A549 (cell line): Measurements from ENCODE around the gene DLGAP5. TPM values are rescaled to one million over a fixed set of nuclear protein-coding genes. Genes with fewer than 3 reads are reported as not detected.

ENCODE experiments used
- ATAC-seq, 2 experiments: fragments of 200-7000 bp in 1 of 2; fragments of >200 bp in 1 of 2; cut with Nextera tagmentation in 1 of 2; cut with Tn5 transposase in 1 of 2; 3 replicates each; pipeline versions ENCODE4 v1.8.0 to v1.9.1; 2018 to 2020; ENCODE audit warnings: mild to moderate bottlenecking in 1 of 2, moderate library complexity in 1 of 2
- CTCF ChIA-PET: fragments of 300-600 bp; sonication (Branson Sonifier 250); formaldehyde crosslinking; extraction: SDS; loops from one replicate; lab custom pipeline; 2021; ENCODE audit warnings: antibody characterized with exemption, inconsistent platforms; lab: Yijun Ruan, JAX
- POLR2A ChIA-PET: fragments of 350-600 bp; formaldehyde crosslinking; extraction: SDS; loops from one replicate; lab custom pipeline; 2021; ENCODE audit warnings: antibody characterized with exemption, inconsistent platforms; lab: Yijun Ruan, JAX
- DNase-seq, 2 experiments: peaks; one replicate each; pipeline versions ENCODE4 v3.0.0 to v3.0.0-alpha.2; 2011 to 2016; ENCODE audit warnings: low read depth in 1 of 2, low spot score in 1 of 2
- FAIRE-seq: peaks from 2 replicates; lab custom pipeline; 2011; peaks lifted over from hg19 to GRCh38; lab: Jason Lieb, UNC
- H3K27ac ChIP-seq, 2 experiments: fragments of >200 bp; sonication (Bioruptor Twin); formaldehyde crosslinking; 3 replicates each; pipeline ENCODE4 v1.5.1; 2016 to 2017
- H3K4me1 ChIP-seq: fragments of >200 bp; sonication (Bioruptor Twin); formaldehyde crosslinking; 3 replicates; pipeline ENCODE4 v1.6.1; 2016
- H3K4me2 ChIP-seq: fragments of >200 bp; sonication (Bioruptor Twin); formaldehyde crosslinking; 3 replicates; pipeline ENCODE4 v1.6.1; 2016
- H3K4me3 ChIP-seq: fragments of >200 bp; sonication (Bioruptor Twin); formaldehyde crosslinking; 3 replicates; pipeline ENCODE4 v1.5.1; 2016
- H3K9me3 ChIP-seq: fragments of >200 bp; sonication (Bioruptor Twin); formaldehyde crosslinking; 3 replicates; pipeline ENCODE4 v1.6.1; 2016
- BHLHE40 ChIP-seq: IDR thresholded peaks from 2 replicates; pipeline ENCODE4 v1.6.1; 2012; ENCODE audit warnings: low read depth, low read length, inconsistent platforms
- CHD2 ChIP-seq: fragments of 150-350 bp; IDR thresholded peaks from 2 replicates; pipeline ENCODE4 v1.6.1; 2014; ENCODE audit warnings: low read length; ENCODE audit not compliant: partially characterized antibody
- CHD4 ChIP-seq: fragments of 200-600 bp; sonication (generic); IDR thresholded peaks from 2 replicates; pipeline ENCODE4 v1.6.1; 2016; ENCODE audit warnings: antibody characterized with exemption, mild to moderate bottlenecking, borderline replicate concordance
- E2F6 ChIP-seq: IDR thresholded peaks from 2 replicates; pipeline ENCODE4 v1.6.1; 2012; ENCODE audit warnings: low read depth, borderline replicate concordance
- HMGXB4 ChIP-seq: fragments of 250-450 bp; sonication (Bioruptor Pico); IDR thresholded peaks from 2 replicates; pipeline ENCODE4 v1.5.0; 2021; ENCODE audit warnings: mild to moderate bottlenecking, moderate library complexity, borderline replicate concordance
- HOXB5 ChIP-seq: fragments of 250-450 bp; sonication (Bioruptor Pico); IDR thresholded peaks from 2 replicates; pipeline ENCODE4 v1.5.0; 2020; ENCODE audit warnings: mild to moderate bottlenecking, moderate library complexity
- MYC ChIP-seq: IDR thresholded peaks from 2 replicates; pipeline ENCODE4 v1.6.1; 2012; ENCODE audit warnings: mild to moderate bottlenecking, inconsistent platforms, low read length, improper control_type of control experiment, borderline replicate concordance
- PHF8 ChIP-seq: fragments of 200-600 bp; sonication (generic); IDR thresholded peaks from 2 replicates; pipeline ENCODE4 v1.6.1; 2016; ENCODE audit warnings: low read depth, mild to moderate bottlenecking, antibody characterized with exemption, moderate library complexity, borderline replicate concordance
- WGBS: methylation state at CpG from one replicate; pipeline ENCODE4 v1.1.6; 2017; ENCODE audit errors: missing lambda C conversion rate; 5-methylcytosine and 5-hydroxymethylcytosine counted together
- polyA plus RNA-seq, 4 experiments: library from polyadenylated mRNA; depleted of rRNA in 3 of 4; stranded (reverse); fragments of >200 nt; fragmentation: RNase III in 1 of 4; extraction: RNeasy Plus Mini Kit Qiagen cat#74134 plus additional on column Dnase treatment in 1 of 4; gene quantifications; 2 replicates in 3 of 4; 3 replicates in 1 of 4; pipeline ENCODE4 v1.2.3, GENCODE V29; 2011 to 2017

The DLGAP5 gene
- polyA plus RNA-seq, 2 of the 4 experiments (the other 2 are of a cell fraction), result 46.1 to 46.6 TPM

- TF ChIP-seq HMGXB4 (CRISPR knock-in tag) (no peak), HOXB5 (no peak), CHD4 (no peak)
- TF ChIP-seq, all 56 proteins: peak for 0
Measured at GRCh38 chr14:55099756-55100155, 91.6 kb downstream of the DLGAP5 start (continued).

DNA sequence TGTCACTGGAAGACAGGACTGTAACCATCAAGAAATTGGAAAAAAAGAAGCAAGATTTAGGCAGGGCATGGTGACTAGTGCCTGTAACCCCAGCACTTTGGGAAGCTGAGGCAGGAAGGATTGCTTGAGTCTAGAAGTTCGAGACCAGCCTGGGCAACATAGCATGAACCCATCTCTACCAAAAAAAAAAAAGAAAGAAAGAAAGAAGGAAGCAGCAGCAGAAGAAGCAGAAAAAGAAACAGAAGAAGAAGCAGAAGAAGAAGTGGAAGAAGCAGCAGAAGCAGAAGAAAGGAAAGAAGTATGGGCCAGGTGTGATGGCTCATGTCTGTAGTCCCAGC lies 92.9 kb downstream of the DLGAP5 start:
- Histone ChIP-seq H3K27ac (no peak overlapping the region; a peak in 1 of 6 replicates), H3K9me3 (no peaks in the 10 kb centered on the region), H3K4me1 (peaks cover 36% of the 10 kb centered on the region), H3K4me2 (no peak overlapping the region), H3K4me3 (no peak overlapping the region)
- ChIA-PET CTCF (interaction anchor here (0.6 to 2.7 kb wide), 3 partner anchors 9 to 62 kb away, joined by 5 to 14 read pairs (median 5); no protein-coding TSS in a partner anchor), POLR2A (no interaction called here)
- WGBS, result 64% methylated on average over 1 of the region's 1 CpG
- DNase-seq (no peak), FAIRE-seq (no peak), ATAC-seq (no peak)
- no peak for TF ChIP-seq E2F6
- TF ChIP-seq MYC, result no peak
- no peak for TF ChIP-seq CHD2
- no peak for TF ChIP-seq PHF8
- no peak for TF ChIP-seq BHLHE40

Other genes with a start within 250 kb of the DLGAP5 start
- 21.1 and 35.6 TPM in 2 replicates for gene WDHD1, start 164.5 kb downstream of the DLGAP5 start, polyA plus RNA-seq (2011; rRNA removed)
- gene WDHD1, start 164.5 kb downstream of the DLGAP5 start, polyA plus RNA-seq (2017; fragmentation: RNase III; extraction: RNeasy Plus Mini Kit Qiagen cat#74134 plus additional on column Dnase treatment), result 14.4 to 16.3 TPM (median 16.0 TPM) in 3 replicates
- 15.3 and 15.9 TPM in 2 replicates for gene SOCS4, start 164.3 kb downstream of the DLGAP5 start, polyA plus RNA-seq (2011; rRNA removed)
- gene SOCS4, start 164.3 kb downstream of the DLGAP5 start, polyA plus RNA-seq (2017; fragmentation: RNase III; extraction: RNeasy Plus Mini Kit Qiagen cat#74134 plus additional on column Dnase treatment), result 16.4 to 20.7 TPM (median 18.4 TPM) in 3 replicates
- 72.3 and 76.1 TPM in 2 replicates for gene MAPK1IP1L, start 139.9 kb downstream of the DLGAP5 start, polyA plus RNA-seq (2011; rRNA removed)
- 42.9 to 48.2 TPM (median 43.0 TPM) in 3 replicates for gene MAPK1IP1L, start 139.9 kb downstream of the DLGAP5 start, polyA plus RNA-seq (2017; fragmentation: RNase III; extraction: RNeasy Plus Mini Kit Qiagen cat#74134 plus additional on column Dnase treatment)
- 53.6 and 61.0 TPM in 2 replicates for gene LGALS3, start 62.3 kb downstream of the DLGAP5 start, polyA plus RNA-seq (2011; rRNA removed)
- gene LGALS3, start 62.3 kb downstream of the DLGAP5 start, polyA plus RNA-seq (2017; fragmentation: RNase III; extraction: RNeasy Plus Mini Kit Qiagen cat#74134 plus additional on column Dnase treatment), result 57.2 to 65.6 TPM (median 60.2 TPM) in 3 replicates
- 27.4 and 28.0 TPM in 2 replicates for gene FBXO34, start 79.8 kb upstream of the DLGAP5 start, polyA plus RNA-seq (2011; rRNA removed)
- 13.9 to 15.4 TPM (median 14.8 TPM) in 3 replicates for gene FBXO34, start 79.8 kb upstream of the DLGAP5 start, polyA plus RNA-seq (2017; fragmentation: RNase III; extraction: RNeasy Plus Mini Kit Qiagen cat#74134 plus additional on column Dnase treatment)
- 7.4 and 7.6 TPM in 2 replicates for gene ATG14, start 220.2 kb upstream of the DLGAP5 start, polyA plus RNA-seq (2011; rRNA removed)
- gene ATG14, start 220.2 kb upstream of the DLGAP5 start, polyA plus RNA-seq (2017; fragmentation: RNase III; extraction: RNeasy Plus Mini Kit Qiagen cat#74134 plus additional on column Dnase treatment), result 5.7 to 6.3 TPM (median 5.9 TPM) in 3 replicates
- not detected in 2 replicates for gene TBPL2, start 249.0 kb upstream of the DLGAP5 start, polyA plus RNA-seq (2011; rRNA removed)
- not detected in 3 replicates for gene TBPL2, start 249.0 kb upstream of the DLGAP5 start, polyA plus RNA-seq (2017; fragmentation: RNase III; extraction: RNeasy Plus Mini Kit Qiagen cat#74134 plus additional on column Dnase treatment)